HG02623 (cell line): ENCODE measurements around the gene MRPS9.

Experiments
- ATAC-seq: cut with Tn5 transposase; IDR thresholded peaks from one replicate; pipeline ENCODE4 v1.9.1; 2021; ENCODE audit warnings: moderate library complexity; ENCODE audit not compliant: unreplicated experiment

MRPS9 gene

GRCh38 chr2:105037572-105038382, at the start of gene MRPS9:
Gene MRPS9, plus strand, starts transcription at chr2:105038069. Its CDS starts 24 bp downstream, at chr2:105038093.
- ATAC-seq = peak; percentile 99

- ATAC-seq = no peak
Observed at GRCh38 chr2:105005181-105005951, 32.5 kb upstream of the MRPS9 start.

- no peak for ATAC-seq
Observed at GRCh38 chr2:105007367-105007766, 30.5 kb upstream of the MRPS9 start.

GRCh38 chr2:105032476-105032875, 5.4 kb upstream of the MRPS9 start:
- no peak for ATAC-seq

GRCh38 chr2:105034170-105034569, 3.7 kb upstream of the MRPS9 start:
- no peak for ATAC-seq

- peak; percentile 2 for ATAC-seq
Observed at GRCh38 chr2:105038383-105039061, 653 bp downstream of the MRPS9 start.

GRCh38 chr2:105039559-105039958, 1.7 kb downstream of the MRPS9 start:
- no peak for ATAC-seq

- ATAC-seq = no peak
Observed at GRCh38 chr2:105042189-105042588, 4.3 kb downstream of the MRPS9 start.

GRCh38 chr2:105052773-105053172, 14.9 kb downstream of the MRPS9 start:
- ATAC-seq = no peak

GRCh38 chr2:105055613-105056012, 17.7 kb downstream of the MRPS9 start:
- ATAC-seq = no peak

- ATAC-seq = no peak
Observed at GRCh38 chr2:105056245-105056644, 18.4 kb downstream of the MRPS9 start.

- no peak for ATAC-seq
Observed at GRCh38 chr2:105057005-105057404, 19.1 kb downstream of the MRPS9 start.

- ATAC-seq = no peak
Observed at GRCh38 chr2:105061560-105061959, 23.7 kb downstream of the MRPS9 start.

GRCh38 chr2:105062158-105062557, 24.3 kb downstream of the MRPS9 start:
- no peak for ATAC-seq

GRCh38 chr2:105068387-105068786, 30.5 kb downstream of the MRPS9 start:
- no peak for ATAC-seq

- ATAC-seq = no peak
Observed at GRCh38 chr2:105068875-105069274, 31.0 kb downstream of the MRPS9 start.

GRCh38 chr2:105070010-105070865, 32.4 kb downstream of the MRPS9 start:
- ATAC-seq = no peak

GRCh38 chr2:105071379-105071778, 33.5 kb downstream of the MRPS9 start:
- no peak for ATAC-seq

GRCh38 chr2:105072039-105072438, 34.2 kb downstream of the MRPS9 start:
- ATAC-seq = peak; percentile 92

- ATAC-seq = no peak
Observed at GRCh38 chr2:105073591-105073990, 35.7 kb downstream of the MRPS9 start.

- ATAC-seq = no peak
Observed at GRCh38 chr2:105076121-105076520, 38.3 kb downstream of the MRPS9 start.
